KG1 (cell line): ENCODE data around the gene CRY1.
"Not testable (repeated sequence)": the region's sequence is repeated elsewhere in the genome, so short reads cannot be mapped to it uniquely, and the experiment has no call there.

Source experiments
- DNase-seq: peaks from one replicate; lab custom pipeline; 2025; lab: John Stamatoyannopoulos, UW

Gene CRY1

GRCh38 chr12:107108366-107108765 is 15.0 kb upstream of the CRY1 start:
- DNase-seq, result not testable (repeated sequence)

GRCh38 chr12:107107381-107107780 is 14.0 kb upstream of the CRY1 start:
- no peak for DNase-seq

- no peak for DNase-seq
Observed at GRCh38 chr12:107106241-107107025, 13.1 kb upstream of the CRY1 start.

- DNase-seq, result no peak
Observed at GRCh38 chr12:107105410-107105703, 12.0 kb upstream of the CRY1 start.

GRCh38 chr12:107103516-107103915 is 10.2 kb upstream of the CRY1 start:
- DNase-seq, result no peak

GRCh38 chr12:107103097-107103496 is 9.7 kb upstream of the CRY1 start:
- no peak for DNase-seq

- DNase-seq, result no peak
Observed at GRCh38 chr12:107102294-107102693, 8.9 kb upstream of the CRY1 start.

GRCh38 chr12:107101651-107102050 is 8.3 kb upstream of the CRY1 start:
- DNase-seq, result no peak

- DNase-seq, result no peak
Observed at GRCh38 chr12:107099917-107100316, 6.6 kb upstream of the CRY1 start.

- no peak for DNase-seq
Observed at GRCh38 chr12:107096571-107096970, 3.2 kb upstream of the CRY1 start.

- DNase-seq, result no peak
Observed at GRCh38 chr12:107094183-107094448, 767 bp upstream of the CRY1 start.

GRCh38 chr12:107092669-107093416 is 506 bp downstream of the CRY1 start:
- peak; percentile 85 for DNase-seq

GRCh38 chr12:107091989-107092641 is 1.2 kb downstream of the CRY1 start:
- DNase-seq, result peak; percentile 87

GRCh38 chr12:107091381-107091780 is 2.0 kb downstream of the CRY1 start:
- no peak for DNase-seq

GRCh38 chr12:107090711-107091110 is 2.6 kb downstream of the CRY1 start:
- DNase-seq, result no peak

- DNase-seq, result no peak
Observed at GRCh38 chr12:107088912-107089311, 4.4 kb downstream of the CRY1 start.

GRCh38 chr12:107086314-107086713 is 7.0 kb downstream of the CRY1 start:
- DNase-seq, result no peak

GRCh38 chr12:107081778-107082177 is 11.6 kb downstream of the CRY1 start:
- no peak for DNase-seq

- DNase-seq, result no peak
Observed at GRCh38 chr12:107080299-107080698, 13.1 kb downstream of the CRY1 start.

- DNase-seq, result peak; percentile 7
Observed at GRCh38 chr12:107079172-107080011, 14.0 kb downstream of the CRY1 start.

GRCh38 chr12:107073266-107073665 is 20.1 kb downstream of the CRY1 start:
- DNase-seq, result not testable (repeated sequence)

GRCh38 chr12:107066691-107067090 is 26.7 kb downstream of the CRY1 start:
- no peak for DNase-seq
